Thyroid gland (tissue), 4 donors: ENCODE data around the gene ANKRD55. TPM values are rescaled to one million over a fixed set of nuclear protein-coding genes. Genes with fewer than 3 reads are reported as not detected.
"Not testable (repeated sequence)": the region's sequence is repeated elsewhere in the genome, so short reads cannot be mapped to it uniquely, and the experiment has no call there.

ENCODE experiments used
- DNase-seq, 2 donors: peaks; one replicate each; pipeline ENCODE4 v3.0.0-alpha.2; 2019
- H3K27ac ChIP-seq, 3 donors: fragments of 200-600 bp; sonication (generic); 1 replicate in 2 of 3; 2 replicates in 1 of 3; pipeline ENCODE4 v1.5.1; 2016 to 2019; ENCODE audit warnings: mild to moderate bottlenecking in 1 of 3, moderate library complexity in 1 of 3
- H3K27me3 ChIP-seq: fragments of 200-600 bp; sonication (generic); one replicate; pipeline ENCODE4 v1.5.1; 2019
- H3K36me3 ChIP-seq, 2 donors: fragments of 200-600 bp; sonication (generic); one replicate each; pipeline ENCODE4 v1.5.1; 2016 to 2019
- H3K4me1 ChIP-seq, 2 donors: fragments of 200-600 bp; sonication (generic); one replicate each; pipeline ENCODE4 v1.5.1; 2017 to 2019
- H3K4me3 ChIP-seq, 3 donors: fragments of 200-600 bp; sonication (generic); replicated peaks in 1 of 3; 1 replicate in 2 of 3; 2 replicates in 1 of 3; pipeline ENCODE4 v1.5.1; 2016; ENCODE audit warnings: mild to moderate bottlenecking in 1 of 3
- H3K9me3 ChIP-seq: fragments of 200-600 bp; sonication (generic); one replicate; pipeline ENCODE4 v1.5.1; 2017
- POLR2A ChIP-seq, 2 donors: fragments of 450-650 bp; IDR thresholded peaks; one replicate each; pipeline ENCODE4 v1.6.1; 2017; ENCODE audit warnings: antibody characterized with exemption in 2 of 2, mild to moderate bottlenecking in 2 of 2, moderate library complexity in 1 of 2
- WGBS, 2 donors: methylation state at CpG; one replicate each; pipeline ENCODE4 v1.1.5; 2017; 5-methylcytosine and 5-hydroxymethylcytosine counted together
- intact Hi-C: fragments of 100-400 bp; cut with DNase I; formaldehyde crosslinking; loops from one replicate; pipeline ENCODE4 v1.15.1; 2023
- total RNA-seq, 4 donors: library from RNA; depleted of rRNA; stranded (reverse); fragments of >200 nt; gene quantifications; one replicate each; pipeline ENCODE4 v1.2.3, GENCODE V29; 2016
- TF ChIP-seq, protein P1 (sequence below), 6 experiments: fragments of 200-600 bp in 3 of 6; fragments of 450-650 bp in 3 of 6; sonication (generic) in 3 of 6; IDR thresholded peaks; one replicate each; pipeline ENCODE4 v1.5.1; 2016 to 2019; ENCODE audit warnings: antibody characterized with exemption in 6 of 6, mild to moderate bottlenecking in 2 of 6, inconsistent platforms in 1 of 6, moderate library complexity in 1 of 6

The ANKRD55 gene
- total RNA-seq, 4 donors from 2014 or later, result 0.22 to 0.94 TPM; not detected in 2

DNA sequence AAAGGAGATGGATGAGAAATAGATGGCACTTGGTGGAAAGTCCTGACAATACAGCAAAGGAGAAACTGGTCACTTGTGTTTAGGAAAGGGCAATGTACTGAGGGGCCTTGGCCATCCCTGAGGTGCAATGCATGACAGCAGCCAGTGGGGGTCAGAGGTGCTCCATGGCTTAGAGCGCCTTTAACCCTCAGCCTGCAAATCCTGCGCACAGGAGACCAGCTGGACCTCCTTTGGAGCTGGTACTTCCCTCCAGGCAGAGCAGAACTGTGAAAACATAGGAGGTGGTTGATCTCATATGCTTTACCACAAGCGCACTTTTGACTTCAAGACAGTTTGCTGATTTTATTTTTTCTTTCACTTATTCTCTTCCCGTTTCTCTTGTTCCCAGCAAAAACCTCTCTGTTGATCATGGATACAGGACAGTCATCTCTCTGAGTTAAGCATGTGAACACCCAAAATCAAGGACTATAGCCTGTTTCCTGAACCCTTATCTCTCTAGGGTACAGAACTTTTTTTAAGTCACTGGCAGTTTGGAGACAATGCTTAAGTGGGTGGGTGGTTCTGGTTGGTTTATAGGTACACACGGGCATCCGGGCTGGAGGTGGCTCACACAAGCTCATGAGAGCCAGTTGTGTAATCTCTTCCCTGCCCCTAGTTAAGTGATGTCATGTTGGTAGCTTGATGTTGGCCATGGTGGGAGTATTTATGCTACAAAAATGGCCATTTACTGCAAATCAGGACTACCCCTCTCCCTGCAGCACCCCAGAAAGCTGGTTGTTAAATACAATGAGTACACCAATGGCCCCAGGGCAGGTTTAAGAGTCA is 37.6 kb upstream of the ANKRD55 start:
- Histone ChIP-seq H3K9me3 (no peaks in the 10 kb centered on the region), H3K27me3 (no peaks in the 10 kb centered on the region), H3K4me1 (peaks cover 7 to 22% of the 10 kb centered on the region in 2 donors), H3K27ac (peak overlapping the region in 2 of 3 donors; percentile 26 to 62), H3K4me3 (no peak overlapping the region), H3K36me3 (no peaks in the 10 kb centered on the region)
- TF ChIP-seq POLR2A (IDR thresholded peaks at IDR 0.05), result no peak
- TF ChIP-seq, protein P1, sequence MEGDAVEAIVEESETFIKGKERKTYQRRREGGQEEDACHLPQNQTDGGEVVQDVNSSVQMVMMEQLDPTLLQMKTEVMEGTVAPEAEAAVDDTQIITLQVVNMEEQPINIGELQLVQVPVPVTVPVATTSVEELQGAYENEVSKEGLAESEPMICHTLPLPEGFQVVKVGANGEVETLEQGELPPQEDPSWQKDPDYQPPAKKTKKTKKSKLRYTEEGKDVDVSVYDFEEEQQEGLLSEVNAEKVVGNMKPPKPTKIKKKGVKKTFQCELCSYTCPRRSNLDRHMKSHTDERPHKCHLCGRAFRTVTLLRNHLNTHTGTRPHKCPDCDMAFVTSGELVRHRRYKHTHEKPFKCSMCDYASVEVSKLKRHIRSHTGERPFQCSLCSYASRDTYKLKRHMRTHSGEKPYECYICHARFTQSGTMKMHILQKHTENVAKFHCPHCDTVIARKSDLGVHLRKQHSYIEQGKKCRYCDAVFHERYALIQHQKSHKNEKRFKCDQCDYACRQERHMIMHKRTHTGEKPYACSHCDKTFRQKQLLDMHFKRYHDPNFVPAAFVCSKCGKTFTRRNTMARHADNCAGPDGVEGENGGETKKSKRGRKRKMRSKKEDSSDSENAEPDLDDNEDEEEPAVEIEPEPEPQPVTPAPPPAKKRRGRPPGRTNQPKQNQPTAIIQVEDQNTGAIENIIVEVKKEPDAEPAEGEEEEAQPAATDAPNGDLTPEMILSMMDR (IDR thresholded peaks at IDR 0.05), result peak; percentile 96 to 99 (median 98)
- DNase-seq, result peak; percentile 87
- intact Hi-C loops, result loop anchor here (5.0 to 10.0 kb wide), 2 partner anchors 214 to 567 kb away; no protein-coding TSS in a partner anchor
- WGBS, 2 donors, result 21% methylated on average over 6 of the region's 6 CpGs

DNA sequence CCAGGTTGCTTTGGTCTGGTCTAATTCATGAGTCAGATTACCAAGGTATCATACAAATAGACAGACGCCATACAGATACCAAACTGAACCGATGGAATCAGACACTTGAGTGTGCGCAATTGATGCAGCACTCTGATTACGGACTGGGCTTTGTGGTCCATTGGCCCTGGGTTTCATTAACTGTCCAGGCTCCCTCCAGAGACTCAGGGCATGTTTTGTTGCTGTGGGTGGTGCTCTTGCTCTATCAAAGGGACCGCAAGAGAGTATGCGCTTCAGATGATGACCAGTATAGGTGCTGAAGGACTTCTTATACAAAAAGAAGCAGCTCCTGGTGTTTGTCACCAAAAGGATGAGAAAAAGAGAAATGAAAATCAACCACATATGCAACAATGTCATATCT is 36.9 kb upstream of the ANKRD55 start:
- no peak for TF ChIP-seq POLR2A (IDR thresholded peaks at IDR 0.05)
- TF ChIP-seq, protein P1 (IDR thresholded peaks at IDR 0.05), result no peak
- H3K4me3 ChIP-seq, result no peak overlapping the region
- no peaks in the 10 kb centered on the region for H3K36me3 ChIP-seq
- H3K27ac ChIP-seq, result peak overlapping the region in 1 of 3 donors; percentile 29
- H3K9me3 ChIP-seq, result no peaks in the 10 kb centered on the region
- WGBS, 2 donors, result 87 to 92% methylated on average over 6 of the region's 6 CpGs
- DNase-seq, result no peak
- intact Hi-C loops, result loop anchor here (5.0 to 10.0 kb wide), 2 partner anchors 215 to 567 kb away; no protein-coding TSS in a partner anchor
- peaks cover 7 to 22% of the 10 kb centered on the region in 2 donors for H3K4me1 ChIP-seq
- H3K27me3 ChIP-seq, result no peaks in the 10 kb centered on the region

DNA sequence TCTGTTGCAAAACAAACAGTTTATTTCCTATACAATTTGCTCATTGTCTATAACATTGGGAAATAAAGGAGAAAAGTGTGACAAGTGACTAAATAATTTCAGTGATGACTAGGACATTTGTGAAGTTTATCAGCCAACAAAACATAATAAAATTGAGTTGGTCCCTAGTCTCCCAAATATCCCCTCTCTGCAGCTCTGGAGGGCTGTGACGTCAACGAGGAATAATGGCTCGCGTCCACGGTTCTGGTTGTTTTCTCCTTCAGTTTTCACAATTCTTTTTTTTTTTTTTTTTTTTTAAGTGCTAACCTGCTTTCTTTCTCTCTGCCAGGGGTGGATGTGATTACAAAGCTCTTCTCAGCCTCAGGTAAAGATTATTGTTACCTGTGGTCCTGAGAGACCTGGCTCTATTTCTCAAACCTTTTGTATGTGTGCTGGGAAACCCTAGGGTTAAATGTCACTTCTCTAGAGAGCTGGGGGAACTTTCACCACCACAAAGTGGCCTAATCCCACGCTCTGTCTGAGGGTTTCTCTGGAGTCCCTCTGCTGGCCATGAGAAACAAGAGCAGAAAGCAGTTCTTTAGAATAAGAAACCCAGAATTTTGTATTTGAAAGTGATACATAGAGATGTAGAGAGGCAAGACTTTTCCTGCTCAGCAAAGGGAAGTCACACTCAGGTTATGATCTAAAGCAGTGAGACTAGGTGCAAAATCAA is 36.2 kb upstream of the ANKRD55 start:
- peak; percentile 36 to 46 for DNase-seq
- Histone ChIP-seq H3K4me3 (no peak overlapping the region), H3K27ac (peak overlapping the region; percentile 29 to 53 (median 35)), H3K36me3 (no peaks in the 10 kb centered on the region), H3K9me3 (no peaks in the 10 kb centered on the region), H3K27me3 (no peaks in the 10 kb centered on the region), H3K4me1 (peaks cover 7 to 22% of the 10 kb centered on the region in 2 donors)
- intact Hi-C loops, result loop anchor here (10.0 kb wide), 1 partner anchor 955 kb away; no protein-coding TSS in a partner anchor
- WGBS, 2 donors, result 13% methylated on average over 6 of the region's 6 CpGs
- no peak for TF ChIP-seq POLR2A (IDR thresholded peaks at IDR 0.05)
- TF ChIP-seq, protein P1 (IDR thresholded peaks at IDR 0.05), result peak in 5 of 6 experiments; percentile 18 to 59 (median 53)

DNA sequence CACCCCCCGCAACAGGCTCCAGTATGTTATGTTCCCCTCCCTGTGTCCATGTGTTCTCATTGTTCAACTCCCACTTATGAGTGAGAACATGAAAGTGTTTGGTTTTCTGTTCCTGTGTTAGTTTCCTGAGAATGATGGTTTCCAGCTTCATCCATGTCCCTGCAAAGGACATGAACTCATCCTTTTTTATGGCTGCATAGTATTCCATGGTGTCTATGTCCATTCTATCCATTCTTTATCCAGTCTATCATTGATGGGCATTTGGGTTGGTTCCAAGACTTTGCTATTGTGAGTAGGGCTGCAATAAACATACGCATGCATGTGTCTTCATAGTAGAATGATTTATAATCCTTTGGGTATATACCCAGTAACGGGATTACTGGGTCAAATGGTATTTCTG is 35.6 kb upstream of the ANKRD55 start:
- not testable (repeated sequence) for DNase-seq, H3K36me3 ChIP-seq, H3K4me3 ChIP-seq, H3K27me3 ChIP-seq, H3K9me3 ChIP-seq, H3K27ac ChIP-seq
- peaks cover 7 to 22% of the 10 kb centered on the region in 2 donors for H3K4me1 ChIP-seq
- WGBS, 2 donors, result 93 to 96% methylated on average over 3 of the region's 3 CpGs
- intact Hi-C loops, result loop anchor here (10.0 kb wide), 1 partner anchor 956 kb away; no protein-coding TSS in a partner anchor

DNA sequence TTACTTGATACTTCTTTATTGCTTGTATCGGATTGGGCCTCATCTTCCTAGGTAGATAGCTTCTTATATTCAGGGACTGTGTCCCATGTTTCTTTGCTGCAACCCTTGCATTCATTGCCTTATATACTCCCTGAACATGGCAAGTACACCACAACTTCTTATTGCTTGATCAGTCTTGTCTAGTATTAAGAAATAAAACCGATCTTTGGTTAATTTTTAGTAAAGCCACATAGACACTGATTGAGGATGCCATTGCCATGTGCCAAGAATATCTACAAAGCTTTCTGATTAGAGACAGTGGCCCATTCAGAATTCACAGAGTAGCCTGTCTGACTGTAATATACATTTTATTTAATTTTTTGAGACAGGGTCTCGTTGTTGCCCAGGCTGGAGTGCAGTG is 34.7 kb upstream of the ANKRD55 start:
- Histone ChIP-seq H3K4me1 (peaks cover 7 to 14% of the 10 kb centered on the region in 2 donors), H3K9me3 (no peaks in the 10 kb centered on the region), H3K27ac (no peak overlapping the region), H3K36me3 (no peaks in the 10 kb centered on the region), H3K4me3 (no peak overlapping the region), H3K27me3 (no peaks in the 10 kb centered on the region)
- TF ChIP-seq, protein P1 (IDR thresholded peaks at IDR 0.05), result no peak
- TF ChIP-seq POLR2A (IDR thresholded peaks at IDR 0.05), result no peak
- WGBS, 2 donors, result 97 to 99% methylated on average over 3 of the region's 3 CpGs
- intact Hi-C loops, result loop anchor here (10.0 kb wide), 1 partner anchor 957 kb away; no protein-coding TSS in a partner anchor
- no peak for DNase-seq
